ENCODE data around the gene GPR153.

GPR153 gene

DNA sequence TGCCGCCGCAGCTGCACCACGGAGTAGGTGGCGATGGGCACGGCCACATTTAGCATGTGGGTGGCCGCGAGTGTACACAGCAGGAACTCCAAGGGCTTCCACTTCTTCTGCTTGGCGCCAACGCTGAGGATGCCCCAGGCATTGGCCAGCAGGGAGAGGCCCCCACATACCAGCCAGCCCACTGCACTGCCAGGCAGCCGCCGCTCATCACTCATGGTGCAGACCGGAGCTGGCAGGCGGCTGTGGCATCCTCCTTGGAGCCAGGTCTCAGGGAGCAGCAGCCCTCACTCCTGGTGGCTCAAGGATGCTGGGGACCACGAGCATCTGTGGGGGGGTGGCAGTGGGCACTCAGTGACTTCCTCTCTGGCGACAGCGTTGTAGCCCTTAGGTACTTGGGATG, 6.2 kb downstream of the GPR153 start:
- Histone ChIP-seq H3K9me3 (ENCODE audit: insufficient read depth, low read length) (no peaks in the 10 kb centered on the region), H3K27ac (ENCODE audit: low read length) (no peak overlapping the region), H3K4me2 (ENCODE audit: low read length) (no peak overlapping the region), H3K27me3 (ENCODE audit: low read depth, low read length) (no peaks in the 10 kb centered on the region), H3K9ac (ENCODE audit: low read length) (no peak overlapping the region), H4K20me1 (ENCODE audit: insufficient read depth, low read length) (no peaks in the 10 kb centered on the region; the same call in 1 of the 2 replicates), H3K79me2 (ENCODE audit: low read length) (no peaks in the 10 kb centered on the region), H3K4me1 (ENCODE audit: low read length) (no peaks in the 10 kb centered on the region), H3K4me3 (ENCODE audit: low read length) (no peak overlapping the region), H3K36me3 (replicated peaks; ENCODE audit: low read depth, low read length) (no peaks in the 10 kb centered on the region), H2AFZ (ENCODE audit: low read depth, low read length) (no peak overlapping the region)
- TF ChIP-seq CTCF (IDR thresholded peaks at IDR 0.05; ENCODE audit: low read depth, low read length) (no peak), EZH2phosphoT487 (IDR thresholded peaks at IDR 0.05; ENCODE audit: low read depth) (no peak)

- no peak overlapping the region for H3K27ac ChIP-seq (ENCODE audit: low read length)
- no peak overlapping the region for H2AFZ ChIP-seq (ENCODE audit: low read depth, low read length)
- no peaks in the 10 kb centered on the region for H3K9me3 ChIP-seq (ENCODE audit: insufficient read depth, low read length)
- H3K4me2 ChIP-seq (ENCODE audit: low read length) = no peak overlapping the region
- no peaks in the 10 kb centered on the region for H3K36me3 ChIP-seq (replicated peaks; ENCODE audit: low read depth, low read length)
- H3K79me2 ChIP-seq (ENCODE audit: low read length) = no peaks in the 10 kb centered on the region
- H3K4me3 ChIP-seq (ENCODE audit: low read length) = no peak overlapping the region
- no peaks in the 10 kb centered on the region for H3K4me1 ChIP-seq (ENCODE audit: low read length)
- no peak overlapping the region for H3K9ac ChIP-seq (ENCODE audit: low read length)
- TF ChIP-seq EZH2phosphoT487 (IDR thresholded peaks at IDR 0.05; ENCODE audit: low read depth) = no peak
- TF ChIP-seq CTCF (IDR thresholded peaks at IDR 0.05; ENCODE audit: low read depth, low read length) = no peak
- no peaks in the 10 kb centered on the region for H4K20me1 ChIP-seq (ENCODE audit: insufficient read depth, low read length)
- no peaks in the 10 kb centered on the region for H3K27me3 ChIP-seq (ENCODE audit: low read depth, low read length)
Measured at GRCh38 chr1:6253380-6253779, 7.5 kb downstream of the GPR153 start.

DNA sequence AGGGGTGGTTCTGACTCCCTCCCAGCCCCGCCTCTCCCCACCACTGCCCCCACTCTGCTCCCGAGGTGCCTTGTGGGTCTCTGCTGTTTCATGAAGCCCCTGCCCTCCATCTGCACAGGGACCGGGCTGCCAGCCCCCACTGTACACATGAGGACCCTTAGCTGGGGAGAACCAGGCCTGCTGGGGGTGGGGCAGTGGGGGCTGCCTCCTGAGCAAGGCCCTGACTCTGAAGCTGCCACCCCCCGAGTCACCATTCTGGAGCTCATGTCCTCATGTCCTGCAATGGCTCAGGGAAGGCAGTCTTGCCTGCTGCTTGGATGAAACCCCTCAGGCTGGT, 8.6 kb downstream of the GPR153 start:
- H3K9ac ChIP-seq (ENCODE audit: low read length) = no peak overlapping the region
- no peak overlapping the region for H2AFZ ChIP-seq (ENCODE audit: low read depth, low read length)
- H3K36me3 ChIP-seq (replicated peaks; ENCODE audit: low read depth, low read length) = no peaks in the 10 kb centered on the region
- no peak overlapping the region for H3K27ac ChIP-seq (ENCODE audit: low read length)
- no peaks in the 10 kb centered on the region for H3K27me3 ChIP-seq (ENCODE audit: low read depth, low read length)
- no peak overlapping the region for H3K4me2 ChIP-seq (ENCODE audit: low read length)
- H4K20me1 ChIP-seq (ENCODE audit: insufficient read depth, low read length) = no peaks in the 10 kb centered on the region
- TF ChIP-seq EZH2phosphoT487 (IDR thresholded peaks at IDR 0.05; ENCODE audit: low read depth) = no peak
- TF ChIP-seq CTCF (IDR thresholded peaks at IDR 0.05; ENCODE audit: low read depth, low read length) = no peak
- H3K4me1 ChIP-seq (ENCODE audit: low read length) = no peaks in the 10 kb centered on the region
- H3K79me2 ChIP-seq (ENCODE audit: low read length) = no peaks in the 10 kb centered on the region
- no peaks in the 10 kb centered on the region for H3K9me3 ChIP-seq (ENCODE audit: insufficient read depth, low read length)
- H3K4me3 ChIP-seq (ENCODE audit: low read length) = no peak overlapping the region

GRCh38 chr1:6251681-6252373, 9.1 kb downstream of the GPR153 start:
- H3K9ac ChIP-seq (ENCODE audit: low read length) = no peak overlapping the region
- no peak overlapping the region for H3K4me2 ChIP-seq (ENCODE audit: low read length)
- H3K79me2 ChIP-seq (ENCODE audit: low read length) = no peaks in the 10 kb centered on the region
- TF ChIP-seq EZH2phosphoT487 (IDR thresholded peaks at IDR 0.05; ENCODE audit: low read depth) = no peak
- TF ChIP-seq CTCF (IDR thresholded peaks at IDR 0.05; ENCODE audit: low read depth, low read length) = no peak
- no peak overlapping the region for H3K4me3 ChIP-seq (ENCODE audit: low read length)
- no peaks in the 10 kb centered on the region for H3K4me1 ChIP-seq (ENCODE audit: low read length)
- no peaks in the 10 kb centered on the region for H3K36me3 ChIP-seq (replicated peaks; ENCODE audit: low read depth, low read length)
- no peaks in the 10 kb centered on the region for H4K20me1 ChIP-seq (ENCODE audit: insufficient read depth, low read length)
- no peak overlapping the region for H2AFZ ChIP-seq (ENCODE audit: low read depth, low read length)
- no peaks in the 10 kb centered on the region for H3K9me3 ChIP-seq (ENCODE audit: insufficient read depth, low read length)
- no peak overlapping the region for H3K27ac ChIP-seq (ENCODE audit: low read length)
- no peaks in the 10 kb centered on the region for H3K27me3 ChIP-seq (ENCODE audit: low read depth, low read length)

Data from OCI-LY3 (cell line).